GM18511 (cell line): Measurements from ENCODE around the gene LDB2.
"Not testable (repeated sequence)": the region's sequence is repeated elsewhere in the genome, so short reads cannot be mapped to it uniquely, and the experiment has no call there.

Experiments used
- ATAC-seq: cut with Tn5 transposase; IDR thresholded peaks from one replicate; pipeline ENCODE4 v1.9.1; 2021; ENCODE audit warnings: mild to moderate bottlenecking, moderate library complexity; ENCODE audit not compliant: unreplicated experiment

Gene LDB2

GRCh38 chr4:16579866-16580265, 318.6 kb downstream of the LDB2 start:
- no peak for ATAC-seq

DNA sequence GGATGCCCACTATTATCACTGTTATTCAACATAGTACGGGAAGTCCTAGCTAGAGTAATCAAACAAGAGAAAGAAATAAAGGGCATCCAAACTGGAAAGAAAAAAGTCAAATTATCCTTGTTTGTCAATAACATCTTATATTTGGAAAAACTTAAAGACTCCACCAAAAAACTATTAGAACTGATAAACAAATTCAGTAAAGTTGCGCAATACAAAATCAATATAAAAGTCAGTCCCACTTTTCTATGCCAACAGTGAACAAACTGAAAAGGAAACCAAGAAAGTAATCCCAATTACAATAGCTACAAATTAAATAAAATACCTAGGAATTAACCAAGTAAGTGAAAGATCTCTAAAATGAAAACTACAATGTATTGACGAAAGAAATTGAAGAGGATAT, 321.3 kb downstream of the LDB2 start:
- no peak for ATAC-seq

DNA sequence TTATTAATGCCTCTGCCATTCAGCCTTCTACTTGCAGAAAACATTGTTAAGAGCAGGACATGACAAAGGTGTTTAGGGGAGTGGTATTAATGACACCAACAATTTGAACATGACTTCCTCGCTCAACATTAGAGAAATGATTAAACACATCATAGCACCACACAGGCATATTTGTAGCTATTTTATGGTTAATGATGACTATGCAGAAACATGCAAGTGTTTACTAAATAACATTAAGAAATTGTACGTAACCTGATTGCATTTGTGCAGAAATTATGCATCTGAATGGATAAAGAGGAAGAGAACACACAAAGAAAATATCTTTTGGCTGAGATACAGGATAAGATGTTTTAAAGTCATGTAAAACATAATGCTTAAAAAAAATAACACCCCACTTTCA, 323.5 kb downstream of the LDB2 start:
- ATAC-seq = no peak

- no peak for ATAC-seq
Observed at GRCh38 chr4:16573739-16574138, 324.7 kb downstream of the LDB2 start.

DNA sequence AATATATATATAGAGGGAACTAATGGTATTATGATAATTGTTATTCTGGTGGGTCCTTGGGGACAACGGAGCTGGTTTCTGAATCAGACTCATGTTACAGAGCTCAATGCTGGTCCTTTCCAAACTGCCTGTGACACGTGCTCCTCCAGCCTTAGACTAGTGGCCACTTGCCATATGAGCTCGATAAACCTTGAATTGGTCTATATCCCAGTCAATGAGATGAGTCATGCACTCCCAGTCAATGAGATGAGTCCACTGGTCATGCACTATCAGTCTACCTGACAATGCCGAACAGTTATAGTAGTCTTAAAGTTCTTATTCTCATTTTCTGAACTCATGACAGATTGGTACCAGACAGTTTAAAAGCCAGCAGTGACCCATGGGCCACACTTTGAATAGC, 325.2 kb downstream of the LDB2 start:
- no peak for ATAC-seq

- ATAC-seq = no peak
Observed at GRCh38 chr4:16572631-16573030, 325.8 kb downstream of the LDB2 start.

- no peak for ATAC-seq
Observed at GRCh38 chr4:16572161-16572560, 326.3 kb downstream of the LDB2 start.

DNA sequence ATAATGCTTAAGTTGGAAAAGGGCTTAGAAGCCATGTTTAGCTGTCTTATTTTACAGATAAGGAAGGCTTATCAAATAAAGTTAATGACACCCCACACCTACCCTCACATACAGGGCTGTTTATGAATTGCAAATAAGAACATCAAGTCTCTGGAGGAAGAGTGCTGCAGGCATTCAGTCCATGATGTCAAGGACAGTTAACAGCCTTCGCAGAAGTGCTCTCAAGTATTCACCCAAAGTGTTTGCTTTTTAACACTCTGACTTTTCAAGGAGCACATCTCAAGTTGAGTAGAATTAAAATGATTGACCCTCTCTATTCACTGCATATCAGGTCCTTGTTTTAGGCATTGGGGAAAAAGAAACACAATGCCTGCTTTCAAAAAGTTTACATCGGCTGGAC, 328.7 kb downstream of the LDB2 start:
- ATAC-seq = no peak

DNA sequence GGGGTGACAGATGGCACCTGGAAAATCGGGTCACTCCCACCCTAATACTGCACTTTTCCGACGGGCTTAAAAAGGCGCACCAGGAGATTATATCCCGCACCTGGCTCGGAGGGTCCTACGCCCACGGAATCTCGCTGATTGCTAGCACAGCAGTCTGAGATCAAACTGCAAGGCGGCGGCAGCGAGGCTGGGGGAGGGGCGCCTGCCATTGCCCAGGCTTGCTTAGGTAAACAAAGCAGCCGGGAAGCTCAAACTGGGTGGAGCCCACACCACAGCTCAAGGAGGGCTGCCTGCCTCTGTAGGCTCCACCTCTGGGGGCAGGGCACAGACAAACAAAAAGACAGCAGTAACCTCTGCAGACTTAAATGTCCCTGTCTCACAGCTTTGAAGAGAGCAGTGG, 341.1 kb downstream of the LDB2 start:
- ATAC-seq = not testable (repeated sequence)

DNA sequence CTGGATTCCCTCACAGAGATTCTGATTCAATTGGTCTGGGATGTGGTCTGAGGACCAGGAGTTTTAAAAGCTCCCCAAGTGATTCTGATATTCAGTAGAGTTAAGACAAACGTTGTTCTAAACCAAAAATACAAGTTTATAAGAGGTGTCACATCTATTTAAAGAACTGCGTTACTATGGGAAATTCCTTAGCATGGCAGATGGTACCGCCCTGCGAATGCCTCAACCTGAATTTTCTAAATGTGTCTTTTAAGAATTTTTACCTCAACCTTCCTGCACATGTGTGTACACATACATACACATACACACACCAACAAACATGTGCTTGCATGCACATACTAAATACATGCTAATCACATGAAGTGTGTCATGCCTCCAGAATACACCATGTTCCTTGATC, 343.3 kb downstream of the LDB2 start:
- no peak for ATAC-seq

- no peak for ATAC-seq
Observed at GRCh38 chr4:16550531-16550930, 347.9 kb downstream of the LDB2 start.

DNA sequence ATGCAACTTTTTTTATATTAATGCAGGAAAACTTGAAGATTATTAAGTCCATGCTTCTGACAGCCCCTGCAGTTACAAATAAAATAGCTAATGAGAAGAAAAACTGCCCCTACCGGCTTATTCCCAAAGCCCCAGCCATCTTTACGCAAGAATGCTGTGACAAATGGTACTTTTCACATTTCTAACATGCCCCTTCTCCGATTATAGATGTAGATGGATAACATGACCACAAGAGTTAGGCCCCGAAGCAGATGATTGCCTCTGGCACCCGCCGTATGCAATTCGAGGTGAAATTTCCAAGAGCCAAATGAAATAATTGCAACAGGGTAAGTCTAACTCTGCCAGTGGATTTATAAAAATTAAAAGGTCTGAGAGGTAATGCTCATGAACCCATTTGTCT, 352.8 kb downstream of the LDB2 start:
- no peak for ATAC-seq

GRCh38 chr4:16544869-16545268, 353.6 kb downstream of the LDB2 start:
- ATAC-seq = no peak

DNA sequence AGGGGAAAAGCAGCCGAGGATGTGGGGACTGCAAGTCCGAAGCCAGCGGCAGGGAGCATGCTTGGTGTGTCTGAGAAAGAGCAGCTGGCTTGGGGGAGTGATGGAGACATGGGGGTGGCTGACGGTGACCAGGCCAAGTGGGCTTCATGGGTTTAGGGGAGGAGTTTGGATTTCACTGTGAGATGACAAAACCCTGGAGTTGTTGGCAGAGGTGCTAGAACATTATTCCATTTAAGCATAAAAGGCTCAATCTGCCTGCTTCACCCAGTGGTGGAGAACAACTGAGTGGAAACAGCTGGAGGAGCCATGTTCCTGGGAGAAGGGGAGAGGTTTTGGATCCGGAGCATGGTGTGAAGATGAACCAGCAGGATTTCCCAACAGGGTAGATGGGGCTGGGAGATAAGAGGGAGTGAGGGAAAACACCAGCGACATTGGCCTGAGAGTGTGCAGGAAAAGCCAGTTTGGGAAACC, 354.2 kb downstream of the LDB2 start:
- no peak for ATAC-seq

GRCh38 chr4:16537926-16538325, 360.5 kb downstream of the LDB2 start:
- no peak for ATAC-seq

- ATAC-seq = no peak
Observed at GRCh38 chr4:16532240-16532970, 366.0 kb downstream of the LDB2 start.

DNA sequence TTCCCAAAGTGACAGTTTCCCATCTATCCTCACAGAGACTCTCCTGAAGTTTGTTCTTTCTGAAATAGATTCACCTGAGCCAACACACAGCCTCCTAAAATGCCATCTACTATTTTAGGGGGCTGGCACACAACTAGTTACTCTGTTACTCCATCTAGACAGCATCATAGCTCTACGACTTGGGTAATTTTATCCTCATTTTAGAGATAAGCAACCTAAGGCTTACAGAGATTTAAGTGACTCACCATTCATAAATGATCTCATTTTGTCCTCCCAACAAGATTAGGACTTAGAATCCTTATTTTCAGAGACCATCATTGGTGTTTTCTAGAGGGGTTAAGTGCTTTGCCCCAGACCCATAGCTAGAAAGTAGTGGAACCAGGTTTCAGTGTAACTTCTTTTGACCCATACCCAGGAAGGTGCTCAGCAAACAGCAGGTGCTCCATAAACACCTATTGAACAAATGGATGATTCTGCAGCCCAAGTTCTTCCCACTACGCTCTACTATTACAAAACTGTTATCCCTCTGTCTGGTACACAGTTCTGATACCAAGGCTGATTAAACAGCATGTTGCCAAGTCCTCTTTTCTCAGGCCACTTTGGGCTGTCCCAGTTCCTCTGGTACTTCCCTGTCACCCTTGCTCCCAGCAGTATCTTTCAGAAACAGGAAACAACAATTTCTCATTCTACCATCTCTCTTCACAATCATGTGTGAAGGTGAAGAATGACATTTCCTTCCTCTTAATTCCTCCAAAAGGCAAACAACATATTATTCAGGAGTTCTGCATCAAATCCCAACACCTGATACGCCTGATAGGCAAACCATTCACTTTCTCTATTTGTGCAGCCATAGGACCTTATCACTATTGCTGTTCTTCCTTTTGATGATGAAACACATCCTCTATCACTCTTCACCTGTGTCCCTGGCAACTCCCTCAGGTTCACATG, 367.5 kb downstream of the LDB2 start:
- no peak for ATAC-seq

DNA sequence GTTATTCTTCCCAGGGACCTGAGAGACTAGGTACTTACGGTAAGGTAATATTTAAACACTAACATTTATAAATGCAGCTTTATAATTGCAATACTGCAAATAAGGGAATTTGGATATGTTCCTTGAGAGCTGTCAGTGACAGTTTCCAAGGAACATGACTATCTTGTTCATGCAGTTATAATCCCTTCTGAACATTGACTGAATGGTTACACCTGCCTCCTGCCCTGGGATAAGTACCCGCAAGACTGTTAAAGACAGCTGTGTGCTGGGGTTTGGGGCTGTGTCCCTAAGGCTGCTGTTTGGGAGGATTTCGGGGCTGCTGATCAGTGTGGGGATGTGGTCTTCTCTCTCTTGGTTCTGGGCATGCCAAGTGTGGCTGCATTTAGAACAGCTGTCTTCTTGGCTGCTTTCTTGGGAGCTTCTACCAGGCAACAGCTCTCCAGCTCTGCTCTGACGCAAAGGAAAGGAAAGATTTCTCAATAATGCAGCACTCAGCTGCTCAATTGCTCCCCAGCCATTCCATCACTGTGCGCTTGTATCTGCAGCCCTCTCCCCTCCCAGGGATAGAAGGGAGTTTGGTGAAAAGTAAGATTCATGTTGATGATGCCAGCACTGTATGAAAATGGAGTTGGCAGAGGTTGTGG, 373.4 kb downstream of the LDB2 start:
- no peak for ATAC-seq

GRCh38 chr4:16524406-16524805, 374.0 kb downstream of the LDB2 start:
- no peak for ATAC-seq

GRCh38 chr4:16523526-16523925, 374.9 kb downstream of the LDB2 start:
- not testable (repeated sequence) for ATAC-seq

DNA sequence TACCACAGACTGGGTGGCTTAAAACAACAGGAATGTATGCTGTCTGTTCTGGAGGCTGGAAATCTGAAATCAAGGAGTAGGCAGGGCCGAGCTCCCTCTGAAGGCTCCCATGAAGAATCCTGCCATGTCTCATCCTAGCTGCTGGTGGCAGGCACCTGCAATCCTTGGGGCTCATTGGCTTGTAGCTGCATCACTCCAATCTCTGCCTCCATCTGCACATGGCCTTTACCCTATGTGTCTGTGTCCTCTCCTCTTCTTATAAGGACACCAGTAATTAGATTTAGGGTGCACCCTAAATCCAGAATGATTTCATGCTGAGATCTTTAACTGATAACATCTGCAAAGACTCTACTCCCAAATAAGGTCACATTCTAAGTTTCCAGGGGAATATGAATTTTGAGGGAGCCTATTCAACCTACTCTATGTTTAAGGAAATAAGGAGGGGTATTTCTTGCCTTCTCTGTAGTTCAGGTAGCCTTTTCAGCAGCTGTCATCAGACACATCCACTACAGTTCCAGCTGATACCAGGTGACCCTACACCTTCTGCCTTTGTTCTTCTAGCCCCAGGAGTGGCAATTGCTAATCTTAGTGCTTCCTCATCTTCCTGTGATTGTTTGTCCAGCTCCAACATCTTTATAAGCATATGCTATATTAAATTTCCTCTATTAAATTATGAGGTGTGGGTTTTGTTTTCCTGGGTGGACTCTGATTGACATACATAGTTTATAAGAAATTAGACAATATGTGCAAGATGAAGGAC, 377.1 kb downstream of the LDB2 start:
- ATAC-seq = no peak
